ENCODE results near the gene RTTN. TPM values are rescaled to one million over a fixed set of nuclear protein-coding genes. Genes with fewer than 3 reads are reported as not detected.

RTTN gene
- polyA plus RNA-seq, 2 of the 4 experiments (the other 2 are of a cell fraction) = 8.4 to 24.6 TPM

GRCh38 chr18:70005580-70005979 is 199.9 kb downstream of the RTTN start:
- H3K9me3 ChIP-seq = no peaks in the 10 kb centered on the region
- CTCF ChIA-PET = no interaction called here
- FAIRE-seq (no peak), DNase-seq (ENCODE audit: low read depth in 1 of 2, low spot score in 1 of 2) (no peak), ATAC-seq (no peak)
- H3K4me1 ChIP-seq = no peaks in the 10 kb centered on the region; the same call in 2 of the 3 replicates
- H3K4me3 ChIP-seq = no peak overlapping the region
- POLR2A ChIA-PET = no interaction called here
- no peak overlapping the region for H3K4me2 ChIP-seq
- no peak overlapping the region for H3K27ac ChIP-seq
- 46% methylated on average over 3 of the region's 3 CpGs for WGBS (ENCODE audit: missing lambda C conversion rate)
- TF ChIP-seq GATA3 (IDR thresholded peaks at IDR 0.05; ENCODE audit: borderline replicate concordance) (no peak), BHLHE40 (IDR thresholded peaks at IDR 0.05; ENCODE audit: low read depth, low read length) (no peak)

GRCh38 chr18:70004696-70005095 is 200.8 kb downstream of the RTTN start:
- Histone ChIP-seq H3K9me3 (no peaks in the 10 kb centered on the region), H3K4me1 (no peaks in the 10 kb centered on the region; the same call in 2 of the 3 replicates), H3K4me2 (no peak overlapping the region), H3K4me3 (no peak overlapping the region), H3K27ac (no peak overlapping the region)
- CTCF ChIA-PET = interaction anchor here (1.1 kb wide), 1 partner anchor 11 kb away, joined by 3 read pairs; no protein-coding TSS in a partner anchor
- ATAC-seq (no peak), DNase-seq (ENCODE audit: low read depth in 1 of 2, low spot score in 1 of 2) (no peak), FAIRE-seq (no peak)
- TF ChIP-seq ZFP36 (IDR thresholded peaks at IDR 0.05; ENCODE audit: borderline replicate concordance, partially characterized antibody) = no peak
- TF ChIP-seq EP300 (IDR thresholded peaks at IDR 0.05) = no peak
- no peak for TF ChIP-seq ZC3H11A (IDR thresholded peaks at IDR 0.05)
- no peak for TF ChIP-seq NPAS2 (CRISPR knock-in tag; IDR thresholded peaks at IDR 0.05; ENCODE audit: borderline replicate concordance)
- no peak for TF ChIP-seq FOSB (CRISPR knock-in tag; IDR thresholded peaks at IDR 0.05)
- TF ChIP-seq ELK1 (IDR thresholded peaks at IDR 0.05; ENCODE audit: low read depth, low read length) = no peak
- TF ChIP-seq JUNB (IDR thresholded peaks at IDR 0.05) = no peak
- TF ChIP-seq HOXA7 (CRISPR knock-in tag; IDR thresholded peaks at IDR 0.05) = no peak
- no peak for TF ChIP-seq CEBPB (IDR thresholded peaks at IDR 0.05)
- TF ChIP-seq NR3C1 (IDR thresholded peaks at IDR 0.05) = no peak
- TF ChIP-seq GATA3 (IDR thresholded peaks at IDR 0.05; ENCODE audit: borderline replicate concordance) = no peak
- TF ChIP-seq CTCF (IDR thresholded peaks at IDR 0.05) = no peak
- TF ChIP-seq MAX (IDR thresholded peaks at IDR 0.05) = no peak
- no peak for TF ChIP-seq REST (IDR thresholded peaks at IDR 0.05)
- no peak for TF ChIP-seq TP53 (CRISPR knock-in tag; IDR thresholded peaks at IDR 0.05)
- no peak for TF ChIP-seq EHF (CRISPR knock-in tag; IDR thresholded peaks at IDR 0.05)
- no peak for TF ChIP-seq HDAC2 (IDR thresholded peaks at IDR 0.05)
- no peak for TF ChIP-seq ZNF302 (CRISPR knock-in tag; IDR thresholded peaks at IDR 0.05)
- TF ChIP-seq HOXB5 (CRISPR knock-in tag; IDR thresholded peaks at IDR 0.05) = no peak
- POLR2A ChIA-PET = no interaction called here
- 88% methylated on average over 4 of the region's 4 CpGs for WGBS (ENCODE audit: missing lambda C conversion rate)

Data from A549 (cell line).